Activated naive CD8-positive, alpha-beta T cell treated with anti-CD3 and anti-CD28 coated beads for 36 hours (primary cell): ENCODE measurements around the gene ATRX. TPM values are rescaled to one million over a fixed set of nuclear protein-coding genes. Genes with fewer than 3 reads are reported as not detected.
"Not testable (repeated sequence)": the region's sequence is repeated elsewhere in the genome, so short reads cannot be mapped to it uniquely, and the experiment has no call there.

Experiments
- DNase-seq: peaks from one replicate; pipeline ENCODE4 v3.0.0; 2021
- H3K27ac Mint-ChIP-seq: one replicate; pipeline ENCODE4 v1.8.0; 2022; ENCODE audit warnings: mild to moderate bottlenecking, moderate library complexity, mixed read lengths
- H3K27me3 Mint-ChIP-seq: one replicate; pipeline ENCODE4 v1.8.0; 2022; ENCODE audit warnings: mild to moderate bottlenecking, mixed read lengths
- H3K36me3 Mint-ChIP-seq: one replicate; pipeline ENCODE4 v1.8.0; 2021; ENCODE audit warnings: mild to moderate bottlenecking, mixed read lengths
- H3K4me1 Mint-ChIP-seq: one replicate; pipeline ENCODE4 v1.8.0; 2021; ENCODE audit warnings: mixed read lengths
- H3K4me3 Mint-ChIP-seq: one replicate; pipeline ENCODE4 v1.8.0; 2022; ENCODE audit warnings: mild to moderate bottlenecking, moderate library complexity, mixed read lengths
- H3K9me3 Mint-ChIP-seq: one replicate; pipeline ENCODE4 v1.8.0; 2022; ENCODE audit warnings: mixed read lengths
- total RNA-seq, 2 experiments: library from RNA; stranded (reverse); gene quantifications; one replicate each; pipeline ENCODE4 v1.2.3, GENCODE V29; 2021

The ATRX gene
- total RNA-seq: 10 to 100 TPM; 51.5 to 56.1 TPM

GRCh38 chrX:77785486-77786364 lies at the start of gene ATRX:
TSS of gene ATRX (minus strand) at chrX:77786216. CDS start at chrX:77786001, 215 bp downstream.
- peak within 1 kb of the TSS; percentile 100 for H3K27ac Mint-ChIP-seq

GRCh38 chrX:77831544-77831943 lies 45.5 kb upstream of the ATRX start:
- H3K4me3 Mint-ChIP-seq, H3K9me3 Mint-ChIP-seq, H3K4me1 Mint-ChIP-seq, DNase-seq, H3K27ac Mint-ChIP-seq, H3K27me3 Mint-ChIP-seq: not testable (repeated sequence)
- H3K36me3 Mint-ChIP-seq: peaks cover 22% of the 10 kb centered on the region

More at GRCh38 chrX:77785486-77786364, at the start of gene ATRX:
- peak; percentile 78 for DNase-seq
- Mint-ChIP-seq H3K9me3 (no peaks in the 10 kb centered on the region), H3K27me3 (no peaks in the 10 kb centered on the region), H3K36me3 (peaks cover 2% of the 10 kb centered on the region), H3K4me1 (peaks cover 18% of the 10 kb centered on the region), H3K4me3 (peak within 1 kb of the TSS; percentile 98)

- H3K4me3 Mint-ChIP-seq, H3K27ac Mint-ChIP-seq, DNase-seq, H3K27me3 Mint-ChIP-seq, H3K4me1 Mint-ChIP-seq: not testable (repeated sequence)
- Mint-ChIP-seq H3K36me3 (peaks cover 36% of the 10 kb centered on the region), H3K9me3 (peaks cover 12% of the 10 kb centered on the region)
These were observed 36.0 kb upstream of the ATRX start for GRCh38 chrX:77821989-77822388.

- Mint-ChIP-seq H3K4me1 (peaks cover 6% of the 10 kb centered on the region), H3K27ac (no peak overlapping the region), H3K4me3 (no peak overlapping the region), H3K9me3 (peaks cover 11% of the 10 kb centered on the region), H3K36me3 (peaks cover 28% of the 10 kb centered on the region), H3K27me3 (no peaks in the 10 kb centered on the region)
- DNase-seq: no peak
These were observed 34.2 kb upstream of the ATRX start for GRCh38 chrX:77820091-77820727.

GRCh38 chrX:77814210-77814609 lies 28.2 kb upstream of the ATRX start:
- no peak overlapping the region for H3K4me3 Mint-ChIP-seq
- no peak overlapping the region for H3K27ac Mint-ChIP-seq
- no peak for DNase-seq
- no peaks in the 10 kb centered on the region for H3K36me3 Mint-ChIP-seq
- H3K9me3 Mint-ChIP-seq: peaks cover 1% of the 10 kb centered on the region
- no peaks in the 10 kb centered on the region for H3K27me3 Mint-ChIP-seq
- H3K4me1 Mint-ChIP-seq: no peaks in the 10 kb centered on the region

GRCh38 chrX:77802201-77802600 lies 16.2 kb upstream of the ATRX start:
- no peak overlapping the region for H3K4me3 Mint-ChIP-seq
- H3K36me3 Mint-ChIP-seq: peaks cover 2% of the 10 kb centered on the region
- no peaks in the 10 kb centered on the region for H3K27me3 Mint-ChIP-seq
- no peak for DNase-seq
- no peaks in the 10 kb centered on the region for H3K4me1 Mint-ChIP-seq
- H3K27ac Mint-ChIP-seq: no peak overlapping the region
- no peaks in the 10 kb centered on the region for H3K9me3 Mint-ChIP-seq

GRCh38 chrX:77795124-77795523 lies 9.1 kb upstream of the ATRX start:
- H3K27me3 Mint-ChIP-seq: no peaks in the 10 kb centered on the region
- H3K27ac Mint-ChIP-seq: no peak overlapping the region
- H3K36me3 Mint-ChIP-seq: no peaks in the 10 kb centered on the region
- no peak for DNase-seq
- no peak overlapping the region for H3K4me3 Mint-ChIP-seq
- no peaks in the 10 kb centered on the region for H3K4me1 Mint-ChIP-seq
- H3K9me3 Mint-ChIP-seq: no peaks in the 10 kb centered on the region

- Mint-ChIP-seq H3K9me3 (no peaks in the 10 kb centered on the region), H3K27ac (no peak overlapping the region), H3K27me3 (no peaks in the 10 kb centered on the region), H3K36me3 (no peaks in the 10 kb centered on the region), H3K4me1 (no peaks in the 10 kb centered on the region), H3K4me3 (no peak overlapping the region)
- no peak for DNase-seq
These were observed 7.9 kb upstream of the ATRX start for GRCh38 chrX:77793946-77794345.

- Mint-ChIP-seq H3K27ac (peak overlapping the region; percentile 73), H3K9me3 (no peaks in the 10 kb centered on the region), H3K27me3 (no peaks in the 10 kb centered on the region), H3K36me3 (no peaks in the 10 kb centered on the region), H3K4me1 (peaks cover 11% of the 10 kb centered on the region), H3K4me3 (peak overlapping the region; percentile 71)
- DNase-seq: peak; percentile 3
These were observed 2.0 kb upstream of the ATRX start for GRCh38 chrX:77788050-77788449.

GRCh38 chrX:77786365-77786680 lies 307 bp upstream of the ATRX start:
- peak overlapping the region; percentile 100 for H3K27ac Mint-ChIP-seq
- no peaks in the 10 kb centered on the region for H3K9me3 Mint-ChIP-seq
- H3K36me3 Mint-ChIP-seq: peaks cover 2% of the 10 kb centered on the region
- H3K27me3 Mint-ChIP-seq: no peaks in the 10 kb centered on the region
- DNase-seq: no peak
- H3K4me1 Mint-ChIP-seq: peaks cover 18% of the 10 kb centered on the region
- peak overlapping the region; percentile 98 for H3K4me3 Mint-ChIP-seq

- H3K9me3 Mint-ChIP-seq: no peaks in the 10 kb centered on the region
- H3K36me3 Mint-ChIP-seq: peaks cover 2% of the 10 kb centered on the region
- peak overlapping the region; percentile 3 for H3K27ac Mint-ChIP-seq
- no peak overlapping the region for H3K4me3 Mint-ChIP-seq
- no peak for DNase-seq
- H3K4me1 Mint-ChIP-seq: peaks cover 28% of the 10 kb centered on the region
- no peaks in the 10 kb centered on the region for H3K27me3 Mint-ChIP-seq
These were observed 6.3 kb downstream of the ATRX start for GRCh38 chrX:77779695-77780094.

- DNase-seq: no peak
- no peaks in the 10 kb centered on the region for H3K9me3 Mint-ChIP-seq
- no peak overlapping the region for H3K4me3 Mint-ChIP-seq
- H3K27ac Mint-ChIP-seq: no peak overlapping the region
- H3K27me3 Mint-ChIP-seq: no peaks in the 10 kb centered on the region
- H3K4me1 Mint-ChIP-seq: peaks cover 19% of the 10 kb centered on the region
- peaks cover 4% of the 10 kb centered on the region for H3K36me3 Mint-ChIP-seq
These were observed 9.4 kb downstream of the ATRX start for GRCh38 chrX:77776659-77777058.

- Mint-ChIP-seq H3K9me3 (no peaks in the 10 kb centered on the region), H3K36me3 (peaks cover 9% of the 10 kb centered on the region), H3K27me3 (no peaks in the 10 kb centered on the region), H3K4me3 (no peak overlapping the region), H3K4me1 (peaks cover 14% of the 10 kb centered on the region), H3K27ac (no peak overlapping the region)
- DNase-seq: no peak
These were observed 14.4 kb downstream of the ATRX start for GRCh38 chrX:77771601-77772000.

- Mint-ChIP-seq H3K9me3 (no peaks in the 10 kb centered on the region), H3K4me1 (peaks cover 17% of the 10 kb centered on the region), H3K4me3 (no peak overlapping the region), H3K36me3 (peaks cover 7% of the 10 kb centered on the region), H3K27ac (peak overlapping the region; percentile 44), H3K27me3 (no peaks in the 10 kb centered on the region)
- DNase-seq: no peak
These were observed 17.2 kb downstream of the ATRX start for GRCh38 chrX:77768787-77769186.

GRCh38 chrX:77766212-77766611 lies 19.8 kb downstream of the ATRX start:
- H3K4me3 Mint-ChIP-seq, DNase-seq: not testable (repeated sequence)
- peaks cover 18% of the 10 kb centered on the region for H3K4me1 Mint-ChIP-seq

GRCh38 chrX:77755561-77755960 lies 30.5 kb downstream of the ATRX start:
- Mint-ChIP-seq H3K27me3 (no peaks in the 10 kb centered on the region), H3K4me1 (no peaks in the 10 kb centered on the region), H3K27ac (no peak overlapping the region), H3K9me3 (peaks cover 3% of the 10 kb centered on the region), H3K4me3 (no peak overlapping the region), H3K36me3 (peaks cover 18% of the 10 kb centered on the region)
- no peak for DNase-seq

More at GRCh38 chrX:77766212-77766611, 19.8 kb downstream of the ATRX start:
- H3K36me3 Mint-ChIP-seq, H3K9me3 Mint-ChIP-seq, H3K27ac Mint-ChIP-seq, H3K27me3 Mint-ChIP-seq: not testable (repeated sequence)
